Parathyroid adenoma (tissue), 2 donors: ENCODE results near the gene MLLT11.

ENCODE experiments used
- H2AFZ ChIP-seq: fragments of 300-600 bp; sonication (generic); one replicate; pipeline ENCODE4 v1.7.0; 2017; ENCODE audit warnings: antibody characterized with exemption, mild to moderate bottlenecking
- H3K27ac ChIP-seq: fragments of 300-600 bp; sonication (generic); one replicate; pipeline ENCODE4 v1.7.0; 2017
- H3K27me3 ChIP-seq: fragments of 300-600 bp; sonication (generic); one replicate; pipeline ENCODE4 v1.7.0; 2017; ENCODE audit warnings: low read length; ENCODE audit not compliant: control insufficient read depth, insufficient read depth
- H3K36me3 ChIP-seq: fragments of 300-600 bp; sonication (generic); one replicate; pipeline ENCODE4 v1.7.0; 2017; ENCODE audit warnings: low read length; ENCODE audit not compliant: control insufficient read depth, insufficient read depth
- H3K4me1 ChIP-seq: fragments of 300-600 bp; sonication (generic); one replicate; pipeline ENCODE4 v1.7.0; 2017; ENCODE audit warnings: control low read depth
- H3K4me2 ChIP-seq: fragments of 300-600 bp; sonication (generic); one replicate; pipeline ENCODE4 v1.7.0; 2017; ENCODE audit warnings: low read length
- H3K4me3 ChIP-seq: fragments of 300-600 bp; sonication (generic); one replicate; pipeline ENCODE4 v1.7.0; 2017; ENCODE audit warnings: low read depth, low read length
- H3K79me2 ChIP-seq: fragments of 300-600 bp; sonication (generic); one replicate; pipeline ENCODE4 v1.7.0; 2017; ENCODE audit warnings: control low read depth
- H3K9ac ChIP-seq: fragments of 300-600 bp; sonication (generic); one replicate; pipeline ENCODE4 v1.7.0; 2017; ENCODE audit warnings: mild to moderate bottlenecking
- H3K9me3 ChIP-seq: fragments of 300-600 bp; sonication (generic); one replicate; pipeline ENCODE4 v1.7.0; 2017; ENCODE audit warnings: low read length; ENCODE audit not compliant: control insufficient read depth
- TF ChIP-seq, protein P1 (sequence below): fragments of 300-600 bp; sonication (generic); IDR thresholded peaks from one replicate; pipeline ENCODE4 v1.7.0; 2017; ENCODE audit warnings: antibody characterized with exemption, mild to moderate bottlenecking
- donor health status: primary hyperparathyroidism.

The MLLT11 gene

DNA sequence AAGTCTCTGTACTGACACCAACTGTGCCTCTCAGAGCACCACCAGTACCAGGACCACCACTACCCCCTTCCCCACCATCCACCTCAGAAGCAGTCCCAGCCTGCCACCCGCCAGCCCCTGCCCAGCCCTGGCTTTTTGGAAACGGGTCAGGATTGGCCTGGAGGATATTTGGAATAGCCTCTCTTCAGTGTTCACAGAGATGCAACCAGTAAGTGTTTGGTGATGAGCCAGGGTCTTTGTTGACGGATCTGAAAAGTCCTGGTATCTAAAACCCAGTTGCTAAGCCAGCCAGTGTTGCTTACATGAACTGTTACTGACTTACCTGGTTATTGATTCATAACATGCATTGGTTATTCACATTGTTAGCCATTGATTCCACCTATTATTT lies 11.6 kb upstream of the MLLT11 start:
- Histone ChIP-seq H3K27ac (peak overlapping the region; percentile 89), H3K4me1 (peaks cover 4% of the 10 kb centered on the region), H3K4me2 (peak overlapping the region; percentile 96), H3K79me2 (no peaks in the 10 kb centered on the region), H3K27me3 (no peaks in the 10 kb centered on the region), H3K9ac (no peak overlapping the region), H3K36me3 (no peaks in the 10 kb centered on the region), H2AFZ (peak overlapping the region; percentile 91), H3K9me3 (no peaks in the 10 kb centered on the region), H3K4me3 (peak overlapping the region; percentile 82)
- TF ChIP-seq, protein P1, sequence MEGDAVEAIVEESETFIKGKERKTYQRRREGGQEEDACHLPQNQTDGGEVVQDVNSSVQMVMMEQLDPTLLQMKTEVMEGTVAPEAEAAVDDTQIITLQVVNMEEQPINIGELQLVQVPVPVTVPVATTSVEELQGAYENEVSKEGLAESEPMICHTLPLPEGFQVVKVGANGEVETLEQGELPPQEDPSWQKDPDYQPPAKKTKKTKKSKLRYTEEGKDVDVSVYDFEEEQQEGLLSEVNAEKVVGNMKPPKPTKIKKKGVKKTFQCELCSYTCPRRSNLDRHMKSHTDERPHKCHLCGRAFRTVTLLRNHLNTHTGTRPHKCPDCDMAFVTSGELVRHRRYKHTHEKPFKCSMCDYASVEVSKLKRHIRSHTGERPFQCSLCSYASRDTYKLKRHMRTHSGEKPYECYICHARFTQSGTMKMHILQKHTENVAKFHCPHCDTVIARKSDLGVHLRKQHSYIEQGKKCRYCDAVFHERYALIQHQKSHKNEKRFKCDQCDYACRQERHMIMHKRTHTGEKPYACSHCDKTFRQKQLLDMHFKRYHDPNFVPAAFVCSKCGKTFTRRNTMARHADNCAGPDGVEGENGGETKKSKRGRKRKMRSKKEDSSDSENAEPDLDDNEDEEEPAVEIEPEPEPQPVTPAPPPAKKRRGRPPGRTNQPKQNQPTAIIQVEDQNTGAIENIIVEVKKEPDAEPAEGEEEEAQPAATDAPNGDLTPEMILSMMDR, result no peak

DNA sequence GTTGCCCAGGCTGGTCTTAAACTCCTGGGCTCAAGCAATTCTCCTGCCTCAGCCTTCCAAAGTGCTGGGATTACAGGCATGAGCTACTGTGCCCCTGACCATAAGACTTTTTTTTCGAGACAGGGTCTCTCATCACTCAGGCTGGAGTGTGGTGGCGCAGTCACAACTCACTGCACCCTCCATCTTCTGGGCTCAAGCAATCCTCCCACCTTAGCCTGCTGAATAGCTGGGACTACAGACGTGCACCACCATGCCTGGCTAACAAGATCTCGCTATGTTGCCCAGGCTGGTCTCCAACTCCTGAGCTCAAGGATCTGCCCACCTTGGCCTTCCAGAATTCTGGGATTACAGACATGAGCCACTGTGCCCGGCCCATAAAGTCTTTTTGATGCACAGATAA lies 10.7 kb upstream of the MLLT11 start:
- no peak overlapping the region for H3K4me3 ChIP-seq
- TF ChIP-seq, protein P1, result no peak

DNA sequence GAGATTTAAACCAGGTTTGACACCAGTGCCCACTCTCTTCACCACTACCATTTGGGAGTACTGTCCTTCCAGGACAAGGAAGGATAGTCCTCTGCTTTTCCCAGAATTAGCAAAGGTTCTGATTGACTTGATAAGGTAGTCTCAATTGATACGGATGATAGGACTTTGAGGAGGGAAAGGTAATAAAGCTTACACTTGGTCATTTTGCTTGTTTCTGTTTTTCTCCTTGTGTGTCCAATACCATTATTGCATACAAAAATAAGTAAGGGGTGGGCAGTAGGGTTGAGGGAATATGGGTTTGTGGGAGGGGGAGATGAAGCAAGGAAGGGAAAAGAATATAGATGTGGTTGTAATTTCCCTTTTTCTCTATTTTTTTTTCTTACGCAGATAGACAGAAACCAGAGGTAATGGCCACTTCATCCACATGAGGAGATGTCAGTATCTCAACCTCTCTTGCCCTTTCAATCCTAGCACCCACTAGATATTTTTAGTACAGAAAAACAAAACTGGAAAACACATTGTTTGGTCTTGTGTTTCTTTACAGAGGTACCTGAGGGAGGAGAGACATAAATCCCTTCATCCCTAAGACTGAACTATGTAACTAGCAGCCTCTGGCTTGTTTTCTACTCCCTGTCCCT lies 10.0 kb upstream of the MLLT11 start:
- no peaks in the 10 kb centered on the region for H3K36me3 ChIP-seq
- peak overlapping the region; percentile 12 for H3K4me2 ChIP-seq
- H2AFZ ChIP-seq, result no peak overlapping the region
- H3K27ac ChIP-seq, result no peak overlapping the region
- no peaks in the 10 kb centered on the region for H3K27me3 ChIP-seq
- no peak overlapping the region for H3K4me3 ChIP-seq
- H3K79me2 ChIP-seq, result peaks cover 2% of the 10 kb centered on the region
- peaks cover 6% of the 10 kb centered on the region for H3K4me1 ChIP-seq
- no peaks in the 10 kb centered on the region for H3K9me3 ChIP-seq
- TF ChIP-seq, protein P1, result no peak
- no peak overlapping the region for H3K9ac ChIP-seq

More for the DNA sequence above, 10.7 kb upstream of the MLLT11 start:
- Histone ChIP-seq H3K4me2 (no peak overlapping the region), H3K4me1 (peaks cover 4% of the 10 kb centered on the region), H3K79me2 (no peaks in the 10 kb centered on the region), H3K27me3 (no peaks in the 10 kb centered on the region), H3K27ac (no peak overlapping the region), H3K9me3 (no peaks in the 10 kb centered on the region), H3K9ac (no peak overlapping the region), H2AFZ (no peak overlapping the region), H3K36me3 (no peaks in the 10 kb centered on the region)

DNA sequence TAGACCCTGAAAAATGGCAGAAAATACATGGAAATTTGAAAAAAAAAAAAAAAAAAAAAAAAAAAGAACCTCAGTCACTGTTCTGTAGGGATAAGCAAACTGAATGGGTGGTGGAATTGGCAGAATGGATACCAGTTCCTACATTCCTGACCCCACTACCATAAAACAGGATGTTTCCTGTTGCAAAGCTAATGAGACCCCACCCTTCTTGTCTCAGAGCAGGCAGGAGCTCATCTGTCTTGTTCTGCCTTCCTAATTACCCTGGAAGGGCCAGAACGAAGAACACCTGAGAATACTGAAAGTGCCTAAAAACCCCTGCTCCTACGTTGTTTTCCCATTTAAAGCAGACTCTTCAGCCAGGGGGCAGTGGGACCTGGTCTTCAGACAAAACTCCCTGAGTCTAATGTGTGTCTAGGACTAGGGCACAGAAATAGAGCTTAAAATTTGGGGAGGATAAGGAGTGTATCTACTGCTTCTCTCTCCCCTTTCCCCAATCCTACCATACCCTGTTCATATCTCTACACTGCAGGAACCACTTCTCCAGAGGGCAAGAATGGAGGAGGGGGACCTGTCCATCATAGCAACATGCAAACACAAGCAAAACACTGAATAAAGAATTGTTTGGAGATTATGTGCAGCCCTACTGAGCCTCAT lies 8.7 kb upstream of the MLLT11 start:
- Histone ChIP-seq H3K4me2 (no peak overlapping the region), H3K36me3 (no peaks in the 10 kb centered on the region), H3K4me1 (peaks cover 16% of the 10 kb centered on the region), H3K9ac (no peak overlapping the region), H3K27ac (no peak overlapping the region), H3K4me3 (no peak overlapping the region), H3K9me3 (no peaks in the 10 kb centered on the region), H3K27me3 (no peaks in the 10 kb centered on the region), H2AFZ (no peak overlapping the region), H3K79me2 (peaks cover 6% of the 10 kb centered on the region)
- TF ChIP-seq, protein P1, result no peak
